HepG2 (cell line): ENCODE data around the gene SLC5A5. TPM values are rescaled to one million over a fixed set of nuclear protein-coding genes. Genes with fewer than 3 reads are reported as not detected.

ENCODE experiments used
- GPN1 ChIP-seq: sonication (generic); formaldehyde crosslinking; IDR thresholded peaks from 2 replicates; pipeline ENCODE4 v1.5.1; 2020; ENCODE audit warnings: missing genetic modification reagents, borderline replicate concordance
- GTF2F1 ChIP-seq: fragments of 150-350 bp; IDR thresholded peaks from 2 replicates; pipeline ENCODE4 v1.6.1; 2014; ENCODE audit warnings: low read length
- MAFK ChIP-seq, 2 experiments: IDR thresholded peaks in 1 of 2; conservative IDR thresholded peaks in 1 of 2; 2 replicates each; pipeline ENCODE4 v1.6.1; 2011; ENCODE audit warnings: improper control_type of control experiment in 2 of 2, low read length in 2 of 2
- NFE2 ChIP-seq: sonication (generic); formaldehyde crosslinking; IDR thresholded peaks from 2 replicates; pipeline ENCODE4 v1.4.0; 2020; ENCODE audit warnings: missing genetic modification reagents
- SNAI1 ChIP-seq: sonication (generic); formaldehyde crosslinking; IDR thresholded peaks from 2 replicates; pipeline ENCODE4 v1.5.0; 2020; ENCODE audit warnings: mild to moderate bottlenecking, missing genetic modification reagents, borderline replicate concordance
- SNAPC2 ChIP-seq: sonication (generic); formaldehyde crosslinking; IDR thresholded peaks from 2 replicates; pipeline ENCODE4 v1.8.1; 2022; ENCODE audit warnings: mild to moderate bottlenecking, missing genetic modification reagents
- YEATS2 ChIP-seq: sonication (generic); formaldehyde crosslinking; IDR thresholded peaks from 2 replicates; pipeline ENCODE4 v1.4.0; 2020; ENCODE audit warnings: missing genetic modification reagents, borderline replicate concordance
- YY1 ChIP-seq: IDR thresholded peaks from 2 replicates; pipeline ENCODE4 v1.6.1; 2011; ENCODE audit warnings: low read length, low read depth, moderate library complexity, mild to moderate bottlenecking; ENCODE audit not compliant: insufficient read depth, insufficient replicate concordance
- ZNF232 ChIP-seq: sonication (generic); formaldehyde crosslinking; IDR thresholded peaks from 2 replicates; pipeline ENCODE4 v1.4.0; 2020; ENCODE audit warnings: missing genetic modification reagents, borderline replicate concordance
- ZNF260 ChIP-seq: sonication (generic); formaldehyde crosslinking; IDR thresholded peaks from 2 replicates; pipeline ENCODE4 v1.4.0; 2020; ENCODE audit warnings: missing genetic modification reagents, low read depth, mild to moderate bottlenecking, borderline replicate concordance
- ZNF720 ChIP-seq: sonication (generic); formaldehyde crosslinking; IDR thresholded peaks from 2 replicates; pipeline ENCODE4 v1.4.0; 2020; ENCODE audit warnings: missing genetic modification reagents
- ZNF75D ChIP-seq: sonication (generic); formaldehyde crosslinking; IDR thresholded peaks from 2 replicates; pipeline ENCODE4 v1.8.1; 2023; ENCODE audit warnings: missing genetic modification reagents, mild to moderate bottlenecking, borderline replicate concordance
- ZNF781 ChIP-seq: sonication (generic); formaldehyde crosslinking; IDR thresholded peaks from 2 replicates; pipeline ENCODE4 v1.5.1; 2020; ENCODE audit warnings: borderline replicate concordance, mild to moderate bottlenecking, missing genetic modification reagents; ENCODE audit errors: not compliant biosample characterization
- ZNF839 ChIP-seq: sonication (generic); formaldehyde crosslinking; IDR thresholded peaks from 2 replicates; pipeline ENCODE4 v1.4.0; 2020; ENCODE audit warnings: missing genetic modification reagents, mild to moderate bottlenecking, borderline replicate concordance
- ZNF883 ChIP-seq: sonication (generic); formaldehyde crosslinking; IDR thresholded peaks from 2 replicates; pipeline ENCODE4 v1.5.1; 2020; ENCODE audit warnings: mild to moderate bottlenecking, missing genetic modification reagents; ENCODE audit errors: not compliant biosample characterization
- polyA plus RNA-seq, 8 experiments: library from polyadenylated mRNA; depleted of rRNA in 3 of 8; stranded (reverse) in 7 of 8; unstranded in 1 of 8; fragments of >200 nt; fragmentation: Illumina TruSeq in 4 of 8; extraction: Trizol in 4 of 8; gene quantifications; 2 replicates each; pipeline versions ENCODE4 v1.2.1 to v1.2.3, GENCODE V29; 2011 to 2016; ENCODE audit warnings: low read depth in 4 of 8, missing spikeins in 1 of 8, mixed read lengths in 1 of 8; ENCODE audit not compliant: insufficient read depth in 1 of 8
- total RNA-seq, 5 experiments: library from RNA; depleted of rRNA; stranded (reverse); fragments of >200 nt; fragmentation: Illumina TruSeq; extraction: Trizol; gene quantifications; 2 replicates each; pipeline ENCODE4 v1.2.3, GENCODE V29; 2016; ENCODE audit warnings: low read depth in 1 of 5
- TF ChIP-seq, protein P1 (sequence below): sonication (generic); formaldehyde crosslinking; IDR thresholded peaks from 2 replicates; pipeline ENCODE4 v1.4.0; 2020; ENCODE audit warnings: mild to moderate bottlenecking, missing genetic modification reagents
- TF ChIP-seq, protein P2 (sequence below): IDR thresholded peaks from 2 replicates; pipeline ENCODE4 v1.6.1; 2012; ENCODE audit warnings: low read length, improper control_type of control experiment
- TF ChIP-seq, protein P3 (sequence below): sonication (generic); formaldehyde crosslinking; conservative IDR thresholded peaks from 2 replicates; pipeline ENCODE4 v1.8.0; 2022; ENCODE audit warnings: low read depth, missing genetic modification reagents
- TF ChIP-seq, protein P4 (sequence below): sonication (generic); formaldehyde crosslinking; IDR thresholded peaks from 2 replicates; pipeline ENCODE4 v1.4.0; 2020; ENCODE audit warnings: missing genetic modification reagents

Gene SLC5A5
- total and polyA plus RNA-seq, 2 of the 13 experiments (the other 11 are each of a cell fraction or from before 2014, with no cell fraction given): not detected

DNA sequence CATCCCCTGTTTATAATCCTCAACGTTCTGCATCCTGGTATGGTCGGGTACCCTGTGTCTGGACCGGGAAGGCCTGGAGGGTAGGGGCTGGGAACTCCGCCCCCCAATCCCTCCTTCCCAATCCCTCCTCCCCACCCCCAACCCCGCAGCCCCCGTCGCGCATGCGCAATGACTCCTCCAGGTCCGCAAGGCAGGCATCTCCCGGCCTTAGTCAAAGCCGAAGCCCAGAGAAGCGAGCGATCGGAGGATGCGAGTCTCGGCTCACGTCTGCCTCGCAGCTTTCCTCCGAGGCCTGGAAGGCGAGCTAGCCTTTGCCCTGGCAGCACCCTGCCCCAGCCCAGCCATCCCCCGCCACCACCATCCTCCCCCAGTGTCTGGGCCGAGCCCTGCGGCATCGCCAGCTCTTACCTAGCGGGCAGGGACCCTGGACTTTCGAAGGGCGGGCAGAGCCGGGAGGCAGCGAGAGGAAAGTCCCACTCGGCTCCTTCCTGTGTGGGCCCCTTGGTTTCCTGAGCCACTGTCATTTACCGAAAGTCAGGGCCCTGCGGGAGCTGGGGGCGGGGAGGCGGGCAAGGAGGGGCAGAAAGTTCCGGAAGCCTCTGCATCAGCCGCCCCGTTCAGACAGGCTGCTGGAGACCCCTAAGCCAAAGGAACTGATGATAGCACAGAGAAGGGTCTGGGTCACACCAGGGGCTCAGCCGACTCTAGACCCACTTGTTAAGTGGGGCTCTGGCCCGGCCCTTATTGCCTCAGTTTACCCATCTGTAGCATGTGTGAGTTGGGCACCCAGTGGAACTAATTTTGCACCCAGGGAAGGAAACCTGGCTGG is 24.0 kb upstream of the SLC5A5 start, which contains the start of gene JAK3 (continued):
- TF ChIP-seq, protein P1, sequence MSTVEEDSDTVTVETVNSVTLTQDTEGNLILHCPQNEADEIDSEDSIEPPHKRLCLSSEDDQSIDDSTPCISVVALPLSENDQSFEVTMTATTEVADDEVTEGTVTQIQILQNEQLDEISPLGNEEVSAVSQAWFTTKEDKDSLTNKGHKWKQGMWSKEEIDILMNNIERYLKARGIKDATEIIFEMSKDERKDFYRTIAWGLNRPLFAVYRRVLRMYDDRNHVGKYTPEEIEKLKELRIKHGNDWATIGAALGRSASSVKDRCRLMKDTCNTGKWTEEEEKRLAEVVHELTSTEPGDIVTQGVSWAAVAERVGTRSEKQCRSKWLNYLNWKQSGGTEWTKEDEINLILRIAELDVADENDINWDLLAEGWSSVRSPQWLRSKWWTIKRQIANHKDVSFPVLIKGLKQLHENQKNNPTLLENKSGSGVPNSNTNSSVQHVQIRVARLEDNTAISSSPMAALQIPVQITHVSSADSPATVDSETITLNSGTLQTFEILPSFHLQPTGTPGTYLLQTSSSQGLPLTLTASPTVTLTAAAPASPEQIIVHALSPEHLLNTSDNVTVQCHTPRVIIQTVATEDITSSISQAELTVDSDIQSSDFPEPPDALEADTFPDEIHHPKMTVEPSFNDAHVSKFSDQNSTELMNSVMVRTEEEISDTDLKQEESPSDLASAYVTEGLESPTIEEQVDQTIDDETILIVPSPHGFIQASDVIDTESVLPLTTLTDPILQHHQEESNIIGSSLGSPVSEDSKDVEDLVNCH (CRISPR knock-in tag): no peak
- TF ChIP-seq GPN1: no peak
- TF ChIP-seq ZNF260: no peak
- TF ChIP-seq, protein P2, sequence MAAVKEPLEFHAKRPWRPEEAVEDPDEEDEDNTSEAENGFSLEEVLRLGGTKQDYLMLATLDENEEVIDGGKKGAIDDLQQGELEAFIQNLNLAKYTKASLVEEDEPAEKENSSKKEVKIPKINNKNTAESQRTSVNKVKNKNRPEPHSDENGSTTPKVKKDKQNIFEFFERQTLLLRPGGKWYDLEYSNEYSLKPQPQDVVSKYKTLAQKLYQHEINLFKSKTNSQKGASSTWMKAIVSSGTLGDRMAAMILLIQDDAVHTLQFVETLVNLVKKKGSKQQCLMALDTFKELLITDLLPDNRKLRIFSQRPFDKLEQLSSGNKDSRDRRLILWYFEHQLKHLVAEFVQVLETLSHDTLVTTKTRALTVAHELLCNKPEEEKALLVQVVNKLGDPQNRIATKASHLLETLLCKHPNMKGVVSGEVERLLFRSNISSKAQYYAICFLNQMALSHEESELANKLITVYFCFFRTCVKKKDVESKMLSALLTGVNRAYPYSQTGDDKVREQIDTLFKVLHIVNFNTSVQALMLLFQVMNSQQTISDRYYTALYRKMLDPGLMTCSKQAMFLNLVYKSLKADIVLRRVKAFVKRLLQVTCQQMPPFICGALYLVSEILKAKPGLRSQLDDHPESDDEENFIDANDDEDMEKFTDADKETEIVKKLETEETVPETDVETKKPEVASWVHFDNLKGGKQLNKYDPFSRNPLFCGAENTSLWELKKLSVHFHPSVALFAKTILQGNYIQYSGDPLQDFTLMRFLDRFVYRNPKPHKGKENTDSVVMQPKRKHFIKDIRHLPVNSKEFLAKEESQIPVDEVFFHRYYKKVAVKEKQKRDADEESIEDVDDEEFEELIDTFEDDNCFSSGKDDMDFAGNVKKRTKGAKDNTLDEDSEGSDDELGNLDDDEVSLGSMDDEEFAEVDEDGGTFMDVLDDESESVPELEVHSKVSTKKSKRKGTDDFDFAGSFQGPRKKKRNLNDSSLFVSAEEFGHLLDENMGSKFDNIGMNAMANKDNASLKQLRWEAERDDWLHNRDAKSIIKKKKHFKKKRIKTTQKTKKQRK: no peak
- no peak for TF ChIP-seq ZNF781 (CRISPR knock-in tag)
- no peak for TF ChIP-seq NFE2 (CRISPR knock-in tag)
- TF ChIP-seq SNAI1 (CRISPR knock-in tag): no peak
- TF ChIP-seq ZNF720 (CRISPR knock-in tag): no peak
- TF ChIP-seq, protein P3, sequence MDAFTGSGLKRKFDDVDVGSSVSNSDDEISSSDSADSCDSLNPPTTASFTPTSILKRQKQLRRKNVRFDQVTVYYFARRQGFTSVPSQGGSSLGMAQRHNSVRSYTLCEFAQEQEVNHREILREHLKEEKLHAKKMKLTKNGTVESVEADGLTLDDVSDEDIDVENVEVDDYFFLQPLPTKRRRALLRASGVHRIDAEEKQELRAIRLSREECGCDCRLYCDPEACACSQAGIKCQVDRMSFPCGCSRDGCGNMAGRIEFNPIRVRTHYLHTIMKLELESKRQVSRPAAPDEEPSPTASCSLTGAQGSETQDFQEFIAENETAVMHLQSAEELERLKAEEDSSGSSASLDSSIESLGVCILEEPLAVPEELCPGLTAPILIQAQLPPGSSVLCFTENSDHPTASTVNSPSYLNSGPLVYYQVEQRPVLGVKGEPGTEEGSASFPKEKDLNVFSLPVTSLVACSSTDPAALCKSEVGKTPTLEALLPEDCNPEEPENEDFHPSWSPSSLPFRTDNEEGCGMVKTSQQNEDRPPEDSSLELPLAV (CRISPR knock-in tag): no peak
- no peak for TF ChIP-seq YY1
- TF ChIP-seq, protein P4, sequence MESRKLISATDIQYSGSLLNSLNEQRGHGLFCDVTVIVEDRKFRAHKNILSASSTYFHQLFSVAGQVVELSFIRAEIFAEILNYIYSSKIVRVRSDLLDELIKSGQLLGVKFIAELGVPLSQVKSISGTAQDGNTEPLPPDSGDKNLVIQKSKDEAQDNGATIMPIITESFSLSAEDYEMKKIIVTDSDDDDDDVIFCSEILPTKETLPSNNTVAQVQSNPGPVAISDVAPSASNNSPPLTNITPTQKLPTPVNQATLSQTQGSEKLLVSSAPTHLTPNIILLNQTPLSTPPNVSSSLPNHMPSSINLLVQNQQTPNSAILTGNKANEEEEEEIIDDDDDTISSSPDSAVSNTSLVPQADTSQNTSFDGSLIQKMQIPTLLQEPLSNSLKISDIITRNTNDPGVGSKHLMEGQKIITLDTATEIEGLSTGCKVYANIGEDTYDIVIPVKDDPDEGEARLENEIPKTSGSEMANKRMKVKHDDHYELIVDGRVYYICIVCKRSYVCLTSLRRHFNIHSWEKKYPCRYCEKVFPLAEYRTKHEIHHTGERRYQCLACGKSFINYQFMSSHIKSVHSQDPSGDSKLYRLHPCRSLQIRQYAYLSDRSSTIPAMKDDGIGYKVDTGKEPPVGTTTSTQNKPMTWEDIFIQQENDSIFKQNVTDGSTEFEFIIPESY (CRISPR knock-in tag): no peak
- TF ChIP-seq ZNF883: peak; percentile 64
- TF ChIP-seq GTF2F1: no peak
- no peak for TF ChIP-seq SNAPC2
- TF ChIP-seq ZNF839 (CRISPR knock-in tag): no peak
- TF ChIP-seq MAFK (conservative IDR thresholded peaks at IDR 0.05 in 1 of 2, IDR thresholded peaks at IDR 0.05 in 1 of 2; ENCODE audit: low read length in 2 of 2): no peak
- TF ChIP-seq YEATS2 (CRISPR knock-in tag): peak; percentile 47; the same call in 1 of the 2 replicates
- TF ChIP-seq ZNF75D (CRISPR knock-in tag): no peak
- 0 out of 2 replicates have a peak, but pooled peaks have one; percentile 18 for TF ChIP-seq ZNF232
